IMR-90 (cell line): Measurements from ENCODE around the gene CDC42EP4. TPM values are rescaled to one million over a fixed set of nuclear protein-coding genes. Genes with fewer than 3 reads are reported as not detected.
A peak's percentile ranks its signal among the peaks of the same experiment; 100 is the strongest.

ENCODE experiments used
- ATAC-seq: fragments of 200-7000 bp; cut with Tn5 transposase; 2 replicates; pipeline ENCODE4 v1.9.1; 2020; ENCODE audit warnings: low read depth, mild to moderate bottlenecking, moderate library complexity
- BruUV-seq: library from RNA; stranded (reverse); fragments of 400-500 nt; replicated peaks from 2 replicates; lab custom pipeline; 2021; lab: Mats Ljungman, UMichigan
- CTCF ChIA-PET: fragments of 300-600 bp; formaldehyde crosslinking; extraction: SDS; loops from one replicate; lab custom pipeline; 2021; ENCODE audit warnings: antibody characterized with exemption; lab: Yijun Ruan, JAX
- POLR2A ChIA-PET: fragments of 300-600 bp; sonication (Branson Sonifier 250); formaldehyde crosslinking; loops from one replicate; lab custom pipeline; 2022; ENCODE audit warnings: antibody characterized with exemption; ENCODE audit not compliant: unreplicated experiment; lab: Charles Lee
- DNase-seq: peaks from one replicate; pipeline ENCODE4 v3.0.0; 2013
- H2AFZ ChIP-seq: replicated peaks from 2 replicates; pipeline ENCODE3; 2013; ENCODE audit warnings: low read length, mild to moderate bottlenecking; ENCODE audit not compliant: poor library complexity
- H2AK5ac ChIP-seq: 2 replicates; pipeline ENCODE4 v1.6.1; 2013; ENCODE audit warnings: low read depth, low read length, inconsistent platforms
- H2AK9ac ChIP-seq: replicated peaks from 2 replicates; pipeline ENCODE3; 2013; ENCODE audit warnings: mild to moderate bottlenecking, low read depth, low read length, moderate library complexity; ENCODE audit not compliant: poor library complexity
- H2BK120ac ChIP-seq: 2 replicates; pipeline ENCODE4 v1.6.1; 2013; ENCODE audit warnings: low read depth, low read length, inconsistent platforms
- H2BK15ac ChIP-seq: 3 replicates; pipeline ENCODE4 v1.6.1; 2013; ENCODE audit warnings: low read depth, low read length, inconsistent platforms
- H2BK20ac ChIP-seq: 2 replicates; pipeline ENCODE4 v1.6.1; 2013; ENCODE audit warnings: low read depth, mild to moderate bottlenecking, inconsistent platforms, low read length, moderate library complexity
- H2BK5ac ChIP-seq: 2 replicates; pipeline ENCODE4 v1.6.1; 2013; ENCODE audit warnings: mild to moderate bottlenecking, low read depth, low read length, inconsistent platforms; ENCODE audit not compliant: poor library complexity, severe bottlenecking
- H3K14ac ChIP-seq: replicated peaks from 2 replicates; pipeline ENCODE4 v1.6.1; 2013; ENCODE audit warnings: low read depth, low read length, inconsistent platforms
- H3K18ac ChIP-seq: 2 replicates; pipeline ENCODE4 v1.6.1; 2013; ENCODE audit warnings: low read depth, low read length, control low read depth
- H3K23ac ChIP-seq: 2 replicates; pipeline ENCODE4 v1.6.1; 2013; ENCODE audit warnings: low read depth, low read length, inconsistent platforms
- H3K27ac ChIP-seq: 2 replicates; pipeline ENCODE4 v1.5.1; 2013; ENCODE audit warnings: mild to moderate bottlenecking, control low read depth, low read length; ENCODE audit not compliant: insufficient read depth
- H3K27me3 ChIP-seq: 2 replicates; pipeline ENCODE4 v1.6.1; 2013; ENCODE audit warnings: low read length; ENCODE audit not compliant: control insufficient read depth, insufficient read depth
- H3K36me3 ChIP-seq: 2 replicates; pipeline ENCODE4 v1.6.1; 2013; ENCODE audit warnings: low read length, mixed read lengths; ENCODE audit not compliant: control insufficient read depth, insufficient read depth
- H3K4ac ChIP-seq: 2 replicates; pipeline ENCODE4 v1.6.1; 2013; ENCODE audit warnings: low read depth, low read length, inconsistent platforms
- H3K4me1 ChIP-seq: 2 replicates; pipeline ENCODE4 v1.6.1; 2013; ENCODE audit warnings: low read length, mixed read lengths; ENCODE audit not compliant: control insufficient read depth, insufficient read depth
- H3K4me2 ChIP-seq: 2 replicates; pipeline ENCODE4 v1.6.1; 2013; ENCODE audit warnings: low read depth, mild to moderate bottlenecking, control low read depth, low read length, moderate library complexity
- H3K4me3 ChIP-seq: 2 replicates; pipeline ENCODE4 v1.5.1; 2013; ENCODE audit warnings: low read depth, mild to moderate bottlenecking, control low read depth, low read length, moderate library complexity; ENCODE audit not compliant: insufficient read depth
- H3K56ac ChIP-seq: 2 replicates; pipeline ENCODE4 v1.6.1; 2013; ENCODE audit warnings: low read length, inconsistent platforms; ENCODE audit not compliant: insufficient read depth; ENCODE audit errors: extremely low read depth
- H3K79me1 ChIP-seq, 2 experiments: 2 replicates each; pipeline ENCODE4 v1.6.1; 2013; ENCODE audit warnings: low read length in 2 of 2, inconsistent platforms in 1 of 2, low read depth in 1 of 2
- H3K9ac ChIP-seq: 2 replicates; pipeline ENCODE4 v1.6.1; 2013; ENCODE audit warnings: low read depth, low read length, control low read depth
- H3K9me1 ChIP-seq: 2 replicates; pipeline ENCODE4 v1.6.1; 2013; ENCODE audit warnings: low read length, inconsistent platforms; ENCODE audit not compliant: insufficient read depth
- H3K9me3 ChIP-seq: 2 replicates; pipeline ENCODE4 v1.6.1; 2013; ENCODE audit warnings: low read length; ENCODE audit not compliant: control insufficient read depth, insufficient read depth
- H4K20me1 ChIP-seq: 2 replicates; pipeline ENCODE4 v1.6.1; 2013; ENCODE audit warnings: low read length, inconsistent platforms; ENCODE audit not compliant: insufficient read depth
- H4K5ac ChIP-seq: 2 replicates; pipeline ENCODE4 v1.6.1; 2013; ENCODE audit warnings: mild to moderate bottlenecking, low read depth, low read length, control low read depth
- H4K8ac ChIP-seq, 2 experiments: 2 replicates each; pipeline ENCODE4 v1.6.1; 2013; ENCODE audit warnings: low read depth in 2 of 2, low read length in 2 of 2, control low read depth in 1 of 2, inconsistent platforms in 1 of 2
- H4K91ac ChIP-seq: 2 replicates; pipeline ENCODE4 v1.6.1; 2013; ENCODE audit warnings: low read depth, low read length, inconsistent platforms; ENCODE audit not compliant: insufficient read depth
- BHLHE40 ChIP-seq: fragments of 150-350 bp; IDR thresholded peaks from 2 replicates; pipeline ENCODE4 v1.6.1; 2016; ENCODE audit warnings: mild to moderate bottlenecking, low read depth, low read length
- CEBPB ChIP-seq: IDR thresholded peaks from 2 replicates; pipeline ENCODE4 v1.6.1; 2012; ENCODE audit warnings: low read depth, low read length, improper control_type of control experiment
- CTCF ChIP-seq: conservative IDR thresholded peaks from 2 replicates; pipeline ENCODE4 v1.5.1; 2012; ENCODE audit warnings: mild to moderate bottlenecking, low read depth, low read length, improper control_type of control experiment
- RFX5 ChIP-seq: IDR thresholded peaks from 2 replicates; pipeline ENCODE4 v1.8.0; 2012; ENCODE audit warnings: low read depth, mild to moderate bottlenecking, low read length, moderate library complexity
- USF2 ChIP-seq: fragments of 150-350 bp; IDR thresholded peaks from 2 replicates; pipeline ENCODE4 v1.6.1; 2017; ENCODE audit warnings: mild to moderate bottlenecking, antibody characterized with exemption, low read length, low read depth
- WGBS, 2 experiments: methylation state at CpG; one replicate each; pipeline versions ENCODE4 v1.1.5 to v1.1.7; 2013; ENCODE audit warnings: missing lambda C conversion rate in 2 of 2; ENCODE audit not compliant: insufficient read length in 1 of 2; ENCODE audit errors: extremely low coverage in 2 of 2; 5-methylcytosine and 5-hydroxymethylcytosine counted together
- dilution Hi-C: fragments of 300-500 bp; cut with HindIII; formaldehyde crosslinking; loops from one replicate; pipeline ENCODE4 v1.14.3; 2018; ENCODE audit warnings: low sequenced_read_pairs; ENCODE audit not compliant: unreplicated experiment
- in situ Hi-C: fragments of 300-500 bp; cut with MboI; formaldehyde crosslinking; loops from 3 replicates; pipeline ENCODE4 v1.14.3; 2019; ENCODE audit warnings: low sequenced_read_pairs, inconsistent platforms, mixed read lengths
- intact Hi-C: fragments of 100-400 bp; cut with micrococcal nuclease; formaldehyde crosslinking; loops from 2 replicates; pipeline ENCODE4 v1.10.0; 2022
- polyA plus RNA-seq, 3 experiments: library from polyadenylated mRNA; depleted of rRNA; stranded (reverse); fragments of >200 nt; gene quantifications; 2 replicates each; pipeline ENCODE4 v1.2.3, GENCODE V29; 2012; ENCODE audit warnings: low replicate concordance in 1 of 3
- total RNA-seq: library from RNA; depleted of rRNA; stranded (reverse); fragments of >200 nt; gene quantifications from 2 replicates; pipeline ENCODE4 v1.2.3, GENCODE V29; 2012

The CDC42EP4 gene
- total and polyA plus RNA-seq, 2 of the 4 experiments (the other 2 are of a cell fraction): 14.3 to 25.8 TPM

GRCh38 chr17:73338566-73339197 is 26.9 kb upstream of the CDC42EP4 start:
- 53% methylated on average over 17 of the region's 22 CpGs; no CpG with 5 or more reads in 1 of the 2 experiments for WGBS, 2 experiments
- in situ Hi-C loops: no loop called here

More at GRCh38 chr17:73338566-73339197, 26.9 kb upstream of the CDC42EP4 start:
- peak overlapping the region; percentile 94 for H2BK120ac ChIP-seq
- H2BK5ac ChIP-seq: peak overlapping the region; percentile 54
- H3K27ac ChIP-seq: peak overlapping the region; percentile 64
- no peaks in the 10 kb centered on the region for H3K9me3 ChIP-seq
- H4K8ac ChIP-seq: peak overlapping the region; percentile 83 to 92
- no peaks in the 10 kb centered on the region for H3K27me3 ChIP-seq
- no peaks in the 10 kb centered on the region for H4K20me1 ChIP-seq
- no TSS peak for BruUV-seq
- ATAC-seq: no peak
- no peaks in the 10 kb centered on the region for H3K36me3 ChIP-seq
- peak overlapping the region; percentile 99; the same call in 2 of the 3 replicates for H2BK15ac ChIP-seq
- H3K14ac ChIP-seq: peak overlapping the region; percentile 97
- dilution Hi-C loops (no loop called here), intact Hi-C loops (loop anchor here (1.0 kb wide), 1 partner anchor 26 kb away; the partner anchor contains the start of gene CDC42EP4)
- H3K79me1 ChIP-seq: peaks cover 0 to 23% of the 10 kb centered on the region in 2 experiments; a peak in 1 of 4 replicates
- peak overlapping the region; percentile 98 for H3K4ac ChIP-seq
- peak overlapping the region; percentile 1; the same call in 1 of the 2 replicates for H3K4me2 ChIP-seq
- no peak for TF ChIP-seq BHLHE40
- no peak for TF ChIP-seq CTCF
- no peak for TF ChIP-seq CEBPB
- no peak for TF ChIP-seq USF2
- TF ChIP-seq RFX5: no peak
- H2BK20ac ChIP-seq: peak overlapping the region; percentile 23
- ChIA-PET POLR2A (no interaction called here), CTCF (no interaction called here)
- 0 out of 2 replicates have a peak overlapping the region, but pooled peaks have one; percentile 2 for H3K9ac ChIP-seq
- no peak overlapping the region for H3K4me3 ChIP-seq
- H3K56ac ChIP-seq: no peak overlapping the region
- peaks cover 33% of the 10 kb centered on the region for H3K9me1 ChIP-seq
- H2AFZ ChIP-seq: peak overlapping the region; percentile 89
- no peak for DNase-seq
- H2AK9ac ChIP-seq: peak overlapping the region; percentile 94
- H4K91ac ChIP-seq: peak overlapping the region; percentile 89
- peak overlapping the region; percentile 99 for H2AK5ac ChIP-seq
- H3K4me1 ChIP-seq: peaks cover 48% of the 10 kb centered on the region
- H3K23ac ChIP-seq: peak overlapping the region; percentile 84
- H4K5ac ChIP-seq: peak overlapping the region; percentile 39
- H3K18ac ChIP-seq: peak overlapping the region; percentile 19
